GM19455 (cell line): ENCODE results near the gene PHAF1.
A peak's percentile ranks its signal among the peaks of the same experiment; 100 is the strongest.

Source experiments
- ATAC-seq: cut with Tn5 transposase; IDR thresholded peaks from one replicate; pipeline ENCODE4 v1.9.1; 2021; ENCODE audit not compliant: unreplicated experiment

PHAF1 gene

DNA sequence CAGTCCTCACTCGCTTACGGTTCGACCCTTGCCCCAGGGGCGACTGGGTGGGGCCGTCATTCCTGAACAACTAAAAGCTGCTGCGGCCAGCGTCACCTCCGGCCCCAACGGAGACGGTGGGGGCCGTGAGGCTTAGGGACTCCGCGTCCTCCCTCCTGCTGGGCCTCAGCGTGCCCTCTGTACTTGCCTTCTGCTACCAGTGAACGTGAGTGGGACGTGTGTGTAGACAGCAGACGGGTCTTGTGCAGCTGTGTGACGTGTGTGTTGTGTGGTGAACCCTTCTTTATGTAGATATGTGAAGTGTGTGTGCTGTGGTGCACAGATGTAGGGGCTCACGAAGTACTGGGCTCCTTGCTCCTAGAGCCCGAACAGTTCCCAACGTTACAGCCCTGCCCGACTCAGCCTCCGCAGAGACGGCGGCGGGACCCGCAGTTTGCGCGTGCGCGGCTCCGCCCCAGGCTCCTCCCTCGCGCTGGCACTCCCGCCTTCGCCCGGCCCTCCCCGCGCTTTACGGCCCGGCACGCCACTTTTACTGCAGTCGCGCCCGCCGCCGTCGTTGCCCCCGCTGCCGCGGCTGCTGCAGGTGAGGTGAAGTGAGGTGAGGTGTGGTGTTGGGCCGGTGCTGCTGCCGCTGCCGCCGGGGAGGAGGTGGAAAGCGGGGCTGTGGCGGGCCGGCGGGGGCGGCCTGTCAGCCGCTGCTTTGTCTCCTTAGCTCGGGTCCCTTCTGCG, at the start of gene PHAF1:
Gene PHAF1, plus strand, starts transcription at position 535 of the 729 bp plus-strand sequence. CDS start 235 bp downstream, outside the sequence.
- ATAC-seq: peak; percentile 77

GRCh38 chr16:67063008-67063407, 46.7 kb upstream of the PHAF1 start:
- no peak for ATAC-seq

GRCh38 chr16:67068212-67068753, 41.5 kb upstream of the PHAF1 start:
- ATAC-seq: no peak

DNA sequence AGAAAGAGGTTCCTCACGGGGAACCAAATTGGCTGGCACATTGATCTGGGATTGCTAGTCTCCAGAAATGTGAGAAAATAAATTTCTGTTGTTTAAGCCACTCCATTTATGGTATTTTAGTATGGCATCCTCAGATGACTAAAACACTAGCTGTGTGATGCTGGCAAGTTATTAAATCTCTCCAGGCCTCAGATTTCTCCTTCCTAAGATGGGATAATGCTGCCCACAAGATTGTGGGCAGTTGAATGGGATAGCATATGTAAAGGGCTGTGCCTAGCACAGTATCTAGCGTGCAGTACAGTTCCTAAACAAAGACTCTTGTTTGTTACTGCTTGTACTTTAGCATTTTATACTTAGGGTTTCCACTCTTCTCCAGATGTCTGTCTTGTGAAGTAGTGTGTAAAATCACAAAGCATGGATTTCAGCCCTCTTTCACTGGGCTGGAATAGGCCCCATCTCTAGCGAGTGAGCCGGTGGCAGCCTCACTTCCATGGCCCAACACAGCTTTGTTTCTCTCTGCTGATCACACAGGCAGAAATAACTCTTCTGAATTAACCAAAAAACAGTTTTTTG, 38.2 kb upstream of the PHAF1 start:
- ATAC-seq: no peak

GRCh38 chr16:67075331-67075730, 34.4 kb upstream of the PHAF1 start:
- no peak for ATAC-seq

DNA sequence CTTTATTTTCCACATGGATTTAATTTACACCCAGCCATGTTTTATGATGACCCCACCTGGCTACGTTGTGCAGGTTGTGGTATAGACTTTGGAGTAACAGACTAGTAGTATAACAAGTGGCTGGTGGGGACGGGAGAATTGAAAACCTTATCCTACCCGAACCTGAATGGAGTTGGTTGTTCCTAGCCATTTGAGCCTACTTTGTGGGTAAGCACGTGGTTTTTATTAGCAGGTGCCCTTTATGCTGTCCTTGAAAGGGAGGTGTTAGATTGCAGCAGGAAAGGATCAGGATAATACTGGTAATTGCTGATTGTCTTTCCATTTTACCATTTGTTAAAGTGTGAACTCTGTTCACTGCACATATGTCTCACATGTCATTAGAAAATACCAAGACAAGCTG, 31.9 kb upstream of the PHAF1 start:
- ATAC-seq: no peak

GRCh38 chr16:67082100-67082499, 27.6 kb upstream of the PHAF1 start:
- ATAC-seq: no peak

DNA sequence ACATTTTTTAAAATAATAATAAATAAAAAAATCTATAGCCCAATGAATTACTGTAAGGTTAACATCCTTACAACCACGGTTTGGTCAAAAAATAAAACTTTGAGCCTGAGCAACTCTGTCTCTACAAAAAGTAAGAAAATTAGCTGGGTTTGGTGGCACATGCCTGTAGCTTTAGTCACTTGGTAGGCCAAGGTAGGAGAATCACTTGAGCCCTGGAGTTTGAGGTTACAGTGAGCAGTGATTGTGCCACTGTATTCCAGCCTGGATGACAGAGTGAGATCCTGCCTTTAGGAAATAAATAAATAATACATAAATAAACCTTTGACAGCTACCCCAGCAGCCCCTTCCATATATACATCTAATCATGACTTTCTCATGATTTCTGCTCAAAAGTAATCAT, 26.9 kb upstream of the PHAF1 start:
- no peak for ATAC-seq

- ATAC-seq: no peak
Observed at GRCh38 chr16:67084345-67085028, 25.3 kb upstream of the PHAF1 start.

DNA sequence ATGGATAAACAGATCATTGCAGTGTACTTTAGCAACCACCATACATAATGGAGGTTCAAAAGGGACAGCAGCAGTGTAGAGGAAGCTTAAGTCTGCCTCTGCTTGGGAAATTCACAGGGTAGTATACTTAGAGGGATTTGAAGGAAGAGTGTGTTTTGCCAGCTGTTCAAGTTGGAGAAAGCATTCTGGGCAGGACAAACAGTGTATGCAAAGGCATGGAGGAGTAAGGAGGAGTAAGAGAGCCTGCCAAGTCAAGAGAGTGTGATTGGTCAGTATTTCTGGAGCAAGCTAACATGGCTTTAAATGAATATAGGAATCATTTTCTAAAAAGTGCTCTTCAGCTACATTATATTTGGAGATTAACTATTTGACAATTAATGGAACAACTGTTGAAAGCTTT, 22.9 kb upstream of the PHAF1 start:
- no peak for ATAC-seq

GRCh38 chr16:67087291-67087690, 22.4 kb upstream of the PHAF1 start:
- no peak for ATAC-seq

GRCh38 chr16:67087803-67088202, 21.9 kb upstream of the PHAF1 start:
- ATAC-seq: no peak

- ATAC-seq: no peak
Observed at GRCh38 chr16:67088551-67088950, 21.2 kb upstream of the PHAF1 start.

GRCh38 chr16:67089101-67089500, 20.6 kb upstream of the PHAF1 start:
- no peak for ATAC-seq

- no peak for ATAC-seq
Observed at GRCh38 chr16:67091906-67092566, 17.7 kb upstream of the PHAF1 start.

DNA sequence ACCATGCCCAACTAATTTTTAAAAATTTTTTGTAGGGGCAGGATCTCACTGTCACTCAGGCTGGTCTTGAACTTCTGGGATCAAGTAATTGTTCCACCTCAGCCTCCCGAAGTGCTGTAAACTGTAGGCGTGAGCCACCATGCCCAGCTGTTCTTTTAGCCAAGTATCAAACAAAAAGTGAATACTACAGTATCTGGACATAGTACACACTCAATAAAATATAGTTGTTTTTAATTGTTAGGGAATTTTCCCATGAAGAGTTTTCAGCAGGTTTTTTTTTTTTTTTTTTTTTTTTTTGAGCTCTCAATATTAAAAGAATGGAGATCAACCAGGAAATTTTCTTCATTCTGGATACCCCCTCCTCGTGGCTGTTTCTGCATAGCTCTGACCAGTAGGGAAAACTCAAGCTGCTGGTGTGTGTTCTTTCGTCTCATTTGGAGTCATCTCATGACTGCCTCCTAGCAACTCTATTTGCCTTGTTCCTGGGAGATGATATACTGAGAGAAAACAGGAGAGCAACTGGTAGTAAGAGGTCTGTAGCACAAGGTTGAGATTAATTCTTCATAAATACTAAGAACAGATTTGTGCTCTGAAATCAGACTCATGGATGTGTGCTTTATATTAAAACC, 16.5 kb upstream of the PHAF1 start:
- ATAC-seq: no peak

DNA sequence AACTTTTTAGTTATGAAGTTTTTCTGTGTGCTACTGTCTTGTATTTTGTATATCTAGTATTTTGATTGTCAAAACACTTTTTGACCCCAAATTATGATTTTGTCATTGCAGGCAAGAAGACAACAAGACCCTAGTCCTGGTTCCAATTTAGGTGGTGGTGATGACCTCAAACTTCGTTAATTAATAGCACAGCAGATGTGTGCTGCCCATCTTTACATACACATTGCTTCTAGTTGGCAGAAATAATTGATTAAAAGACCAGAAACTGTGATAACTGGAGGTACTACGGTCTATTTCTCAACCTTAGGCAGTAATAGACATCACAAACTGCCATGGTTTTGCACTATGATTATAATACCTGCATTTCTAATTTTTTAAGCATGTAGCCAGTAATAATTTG, 11.1 kb upstream of the PHAF1 start:
- no peak for ATAC-seq

GRCh38 chr16:67100569-67101310, 9.0 kb upstream of the PHAF1 start:
- no peak for ATAC-seq

DNA sequence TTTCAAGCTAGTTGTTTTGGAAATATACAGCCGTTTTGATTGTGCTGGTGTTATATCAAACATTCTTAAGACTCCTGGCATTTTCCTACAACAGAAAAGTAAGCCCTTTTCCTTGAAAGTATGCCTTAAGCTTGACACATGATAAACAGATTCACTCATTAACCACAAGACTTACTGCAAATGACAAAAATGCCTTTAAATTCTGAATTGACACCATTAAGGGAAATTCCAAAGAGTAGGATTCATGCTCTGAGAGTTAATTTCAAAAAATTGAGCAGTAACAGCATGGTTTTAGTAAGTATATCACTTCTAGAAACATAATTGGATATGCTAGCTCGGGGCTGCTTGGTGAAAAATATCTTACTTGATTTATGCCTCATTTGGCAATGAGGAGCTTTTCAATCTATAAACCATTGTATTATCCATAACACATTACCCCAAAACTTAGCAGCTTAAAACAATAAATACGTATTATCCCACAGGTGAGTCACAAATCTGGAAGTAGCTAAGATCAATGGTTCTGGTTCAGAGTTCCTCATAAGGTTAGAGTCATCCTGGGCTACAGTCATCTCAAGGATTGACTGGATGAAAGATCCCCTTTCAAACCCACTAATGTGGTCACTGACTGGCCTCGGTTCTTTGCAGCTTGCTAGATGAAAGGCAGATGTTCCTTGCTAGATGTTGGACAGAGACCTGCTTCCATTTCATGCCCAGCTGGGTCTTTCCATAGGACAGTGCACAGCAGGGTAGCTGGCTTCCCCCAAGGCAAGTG, 8.2 kb upstream of the PHAF1 start:
- no peak for ATAC-seq

GRCh38 chr16:67104061-67104460, 5.7 kb upstream of the PHAF1 start:
- no peak for ATAC-seq
